ENCODE results near the gene FTCDNL1. TPM values are rescaled to one million over a fixed set of nuclear protein-coding genes. Genes with fewer than 3 reads are reported as not detected.

The FTCDNL1 gene
- polyA plus RNA-seq, 1 donor (not counting 4 experiments of a cell fraction or from before 2014, with no cell fraction given): 0.96 TPM

- H3K36me3 ChIP-seq (ENCODE audit: control insufficient read depth in 2 of 2, extremely low read depth in 1 of 2, insufficient read depth in 2 of 2, low read length in 2 of 2): no peaks in the 10 kb centered on the region
- DNase-seq (ENCODE audit: low read depth, low spot score): no peak
- H2AFZ ChIP-seq (ENCODE audit: control insufficient read depth, low read length): no peak overlapping the region
- FAIRE-seq: no peak
- no peaks in the 10 kb centered on the region for H3K79me2 ChIP-seq (ENCODE audit: control insufficient read depth, insufficient read depth, low read length)
- H4K20me1 ChIP-seq (ENCODE audit: control insufficient read depth, extremely low read depth, insufficient read depth, low read length): no peaks in the 10 kb centered on the region
- dilution Hi-C loops (cut with MboI; ENCODE audit: extremely low pct_ligation_motif_present, low sequenced_read_pairs): no loop called here
- H3K4me2 ChIP-seq (ENCODE audit: control insufficient read depth, extremely low read depth, insufficient read depth, low read depth, low read length): no peak overlapping the region
- no peaks in the 10 kb centered on the region for H3K27me3 ChIP-seq (ENCODE audit: control insufficient read depth, extremely low read depth, insufficient read depth, low read length)
- TF ChIP-seq CTCF (optimal IDR thresholded peaks at IDR 0.05 in 1 of 3, IDR thresholded peaks at IDR 0.05 in 1 of 3, conservative IDR thresholded peaks at IDR 0.05 in 1 of 3; ENCODE audit: extremely low read depth in 1 of 3, insufficient read depth in 2 of 3, low read length in 3 of 3) (no peak), EZH2 (IDR thresholded peaks at IDR 0.05; ENCODE audit: low read length) (no peak)
- H3K9me1 ChIP-seq (ENCODE audit: control insufficient read depth, extremely low read depth, insufficient read depth, low read length): no peaks in the 10 kb centered on the region
- H3K4me1 ChIP-seq (ENCODE audit: control insufficient read depth, extremely low read depth, insufficient read depth, low read length): no peaks in the 10 kb centered on the region
- no peak overlapping the region for H3K9ac ChIP-seq (ENCODE audit: control insufficient read depth, extremely low read depth, insufficient read depth, low read length)
- no peak overlapping the region for H3K27ac ChIP-seq (ENCODE audit: control insufficient read depth, insufficient read depth, low read length)
- no peaks in the 10 kb centered on the region for H3K9me3 ChIP-seq (ENCODE audit: control insufficient read depth, low read depth, low read length)
- H3K4me3 ChIP-seq (ENCODE audit: control insufficient read depth in 2 of 3, extremely low read depth in 1 of 3, insufficient read depth in 2 of 3, low read depth in 1 of 3, low read length in 3 of 3): no peak overlapping the region
Observed at GRCh38 chr2:199798831-199799580, 52.0 kb downstream of the FTCDNL1 start.

- Histone ChIP-seq H3K4me2 (ENCODE audit: control insufficient read depth, extremely low read depth, insufficient read depth, low read depth, low read length) (no peak overlapping the region), H2AFZ (ENCODE audit: control insufficient read depth, low read length) (no peak overlapping the region), H3K36me3 (ENCODE audit: control insufficient read depth in 2 of 2, extremely low read depth in 1 of 2, insufficient read depth in 2 of 2, low read length in 2 of 2) (no peaks in the 10 kb centered on the region), H3K27me3 (ENCODE audit: control insufficient read depth, extremely low read depth, insufficient read depth, low read length) (no peaks in the 10 kb centered on the region), H3K27ac (ENCODE audit: control insufficient read depth, insufficient read depth, low read length) (no peak overlapping the region), H3K9me1 (ENCODE audit: control insufficient read depth, extremely low read depth, insufficient read depth, low read length) (no peaks in the 10 kb centered on the region), H3K9me3 (ENCODE audit: control insufficient read depth, low read depth, low read length) (no peaks in the 10 kb centered on the region), H3K79me2 (ENCODE audit: control insufficient read depth, insufficient read depth, low read length) (no peaks in the 10 kb centered on the region), H3K4me1 (ENCODE audit: control insufficient read depth, extremely low read depth, insufficient read depth, low read length) (no peaks in the 10 kb centered on the region), H3K4me3 (ENCODE audit: control insufficient read depth in 2 of 3, extremely low read depth in 1 of 3, insufficient read depth in 2 of 3, low read depth in 1 of 3, low read length in 3 of 3) (no peak overlapping the region), H3K9ac (ENCODE audit: control insufficient read depth, extremely low read depth, insufficient read depth, low read length) (no peak overlapping the region), H4K20me1 (ENCODE audit: control insufficient read depth, extremely low read depth, insufficient read depth, low read length) (no peaks in the 10 kb centered on the region)
- FAIRE-seq (no peak), DNase-seq (ENCODE audit: low read depth, low spot score) (no peak)
- dilution Hi-C loops (cut with MboI; ENCODE audit: extremely low pct_ligation_motif_present, low sequenced_read_pairs): no loop called here
- TF ChIP-seq CTCF (optimal IDR thresholded peaks at IDR 0.05 in 1 of 3, IDR thresholded peaks at IDR 0.05 in 1 of 3, conservative IDR thresholded peaks at IDR 0.05 in 1 of 3; ENCODE audit: extremely low read depth in 1 of 3, insufficient read depth in 2 of 3, low read length in 3 of 3) (no peak), EZH2 (IDR thresholded peaks at IDR 0.05; ENCODE audit: low read length) (no peak)
Observed at GRCh38 chr2:199797431-199798403, 53.3 kb downstream of the FTCDNL1 start.
